ENCODE measurements around the gene SLCO3A1.
"Not testable (repeated sequence)": the region's sequence is repeated elsewhere in the genome, so short reads cannot be mapped to it uniquely, and the experiment has no call there.

The SLCO3A1 gene

DNA sequence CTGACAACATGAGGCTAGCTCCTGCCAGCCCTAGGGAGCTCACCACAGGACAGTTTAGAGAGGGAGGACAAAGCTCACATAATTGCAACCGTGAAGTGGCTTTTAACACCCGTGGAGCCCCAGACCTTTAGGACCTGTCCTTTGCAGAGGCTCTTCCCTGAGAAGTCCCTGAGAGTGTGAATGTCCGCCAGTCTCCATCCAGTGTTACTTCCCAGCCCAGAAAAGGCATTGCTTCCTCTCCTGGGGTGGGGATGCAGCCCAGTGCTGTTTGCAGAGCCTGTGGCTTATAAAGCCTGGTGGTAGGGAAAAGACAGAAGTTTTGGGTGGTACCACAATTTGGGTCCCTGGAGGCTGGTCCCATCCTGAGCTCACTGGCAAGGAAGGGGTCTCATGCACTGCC lies 182.0 kb downstream of the SLCO3A1 start:
- DNase-seq (ENCODE audit: low spot score): no peak

GRCh38 chr15:92035961-92036360 lies 182.5 kb downstream of the SLCO3A1 start:
- no peak for DNase-seq (ENCODE audit: low spot score)

- no peak for DNase-seq (ENCODE audit: low spot score)
These were observed 184.0 kb downstream of the SLCO3A1 start for GRCh38 chr15:92037491-92037890.

DNA sequence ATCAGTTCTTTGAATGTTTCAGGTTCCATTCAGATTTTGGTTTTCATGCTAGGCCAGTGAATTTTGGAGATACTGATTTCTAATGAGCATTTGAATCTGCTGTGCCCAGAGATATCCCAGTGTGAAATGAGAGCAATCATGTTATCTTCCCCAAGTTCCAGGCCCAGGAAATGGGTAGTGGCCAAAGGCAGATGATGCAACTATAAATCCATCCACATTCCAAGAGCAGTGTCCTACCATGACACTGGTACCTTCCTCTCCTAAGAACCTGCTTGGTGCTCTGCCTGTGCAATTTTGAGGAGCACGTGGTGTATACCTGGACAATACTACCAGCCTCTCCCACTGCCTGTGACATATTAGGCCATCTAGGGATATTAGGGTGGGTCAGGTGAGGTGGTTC lies 186.8 kb downstream of the SLCO3A1 start:
- no peak for DNase-seq (ENCODE audit: low spot score)

- DNase-seq (ENCODE audit: low spot score): no peak
These were observed 187.9 kb downstream of the SLCO3A1 start for GRCh38 chr15:92041371-92041770.

DNA sequence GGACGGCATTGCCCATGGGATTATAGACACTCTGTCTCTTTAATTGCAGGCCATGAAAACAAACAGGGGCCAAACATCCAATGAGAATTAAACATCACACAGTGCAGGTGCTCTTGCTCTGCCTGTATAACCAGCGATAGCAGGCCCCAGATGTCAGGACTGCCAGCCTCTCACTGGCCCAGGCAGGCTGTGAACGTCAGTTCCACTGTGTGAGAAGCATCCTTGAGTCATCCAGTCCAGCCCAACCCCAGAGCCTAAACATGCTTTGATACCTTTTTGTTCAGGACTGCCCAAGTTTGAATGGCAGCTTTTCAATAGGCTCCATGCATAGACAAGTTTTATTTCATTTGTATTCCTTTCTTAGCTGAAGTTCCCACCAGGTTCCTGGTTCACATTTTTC lies 189.8 kb downstream of the SLCO3A1 start:
- no peak for DNase-seq (ENCODE audit: low spot score)

DNA sequence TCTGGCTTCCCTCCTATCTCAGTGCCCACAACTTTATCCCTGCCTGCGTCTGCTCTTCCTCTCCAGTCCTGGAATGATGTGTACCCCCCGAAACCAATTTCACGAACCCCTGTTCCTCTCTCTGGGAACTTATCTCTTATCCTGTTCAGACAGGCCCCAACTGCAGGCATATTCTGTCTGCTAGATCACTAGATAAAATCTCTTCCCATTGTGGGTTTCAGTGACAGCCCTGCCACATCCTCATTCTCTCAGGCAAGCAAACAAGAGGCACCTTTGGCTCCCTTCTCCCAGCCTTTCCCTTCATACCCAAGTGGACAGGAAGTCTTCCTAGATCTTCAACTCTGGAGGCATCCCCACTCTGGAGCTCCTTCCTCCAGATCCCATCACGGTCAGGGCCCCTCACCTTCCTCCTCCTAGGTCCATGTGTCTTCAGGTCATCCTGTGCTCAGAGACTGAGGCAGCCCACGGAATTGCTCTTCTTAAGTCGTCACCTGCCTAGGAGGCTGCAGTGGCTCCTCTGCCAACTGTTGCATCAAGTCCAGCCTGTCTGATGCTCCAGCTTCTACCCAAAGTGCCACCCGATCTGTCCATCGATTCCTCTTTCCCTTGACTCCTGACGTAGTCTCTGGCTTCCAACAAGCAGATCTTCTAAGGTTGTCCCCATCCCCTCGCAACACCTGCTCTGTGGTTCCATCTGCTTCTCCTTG lies 190.8 kb downstream of the SLCO3A1 start:
- no peak for DNase-seq (ENCODE audit: low spot score)

DNA sequence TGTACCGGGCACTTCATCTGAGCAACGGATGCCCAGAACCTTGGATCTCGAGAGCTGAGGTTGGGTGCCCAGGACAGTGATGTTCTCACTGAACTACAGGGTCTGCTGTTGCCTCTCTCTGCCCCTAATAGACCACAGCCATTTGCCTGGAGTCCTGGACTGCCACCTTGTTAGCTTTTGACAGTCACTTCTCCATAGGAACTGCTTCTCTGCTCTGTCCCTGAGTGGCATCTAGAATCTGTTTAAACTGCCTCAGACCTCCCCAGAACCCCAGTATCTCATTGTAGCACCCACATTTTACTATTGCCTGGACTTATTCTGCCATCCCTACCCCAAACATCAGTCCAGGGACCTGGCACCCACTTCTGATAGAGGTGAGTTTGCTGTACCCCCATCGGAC lies 194.4 kb downstream of the SLCO3A1 start:
- DNase-seq (ENCODE audit: low spot score): no peak

- no peak for DNase-seq (ENCODE audit: low spot score)
These were observed 195.2 kb downstream of the SLCO3A1 start for GRCh38 chr15:92048739-92049138.

DNA sequence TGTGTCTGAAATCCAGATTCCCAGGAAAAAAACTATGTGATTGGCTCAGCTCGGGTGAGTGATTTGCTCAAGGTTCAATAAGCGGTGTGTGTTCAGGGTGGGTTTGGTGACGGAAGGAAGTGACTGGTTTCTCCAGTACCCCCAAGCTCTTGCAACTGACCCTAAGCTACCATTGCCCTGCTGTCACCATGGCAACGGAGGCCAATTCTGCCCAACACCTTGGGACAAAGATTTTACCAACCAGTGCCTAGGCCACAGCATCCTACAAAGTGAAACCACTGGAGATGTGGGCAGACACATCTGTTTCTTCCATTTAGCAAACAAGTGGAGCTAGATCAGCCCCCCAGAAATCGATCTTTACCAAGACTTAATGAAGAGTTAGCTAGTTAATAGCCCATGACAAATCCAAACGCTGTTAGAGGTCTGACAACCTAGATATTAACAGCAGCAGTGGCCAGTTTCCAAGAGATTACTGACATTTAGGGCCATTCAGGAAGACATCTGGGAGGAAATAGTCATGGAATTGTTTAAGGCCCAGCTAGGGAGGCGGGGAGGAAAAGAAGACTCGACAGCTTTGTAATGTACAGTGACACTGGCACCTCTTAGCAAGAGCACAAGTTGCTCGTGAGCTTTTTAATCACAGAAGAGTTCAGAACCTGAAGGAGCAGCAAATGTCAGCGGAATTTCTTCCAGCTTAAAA lies 195.9 kb downstream of the SLCO3A1 start:
- DNase-seq (ENCODE audit: low spot score): no peak

DNA sequence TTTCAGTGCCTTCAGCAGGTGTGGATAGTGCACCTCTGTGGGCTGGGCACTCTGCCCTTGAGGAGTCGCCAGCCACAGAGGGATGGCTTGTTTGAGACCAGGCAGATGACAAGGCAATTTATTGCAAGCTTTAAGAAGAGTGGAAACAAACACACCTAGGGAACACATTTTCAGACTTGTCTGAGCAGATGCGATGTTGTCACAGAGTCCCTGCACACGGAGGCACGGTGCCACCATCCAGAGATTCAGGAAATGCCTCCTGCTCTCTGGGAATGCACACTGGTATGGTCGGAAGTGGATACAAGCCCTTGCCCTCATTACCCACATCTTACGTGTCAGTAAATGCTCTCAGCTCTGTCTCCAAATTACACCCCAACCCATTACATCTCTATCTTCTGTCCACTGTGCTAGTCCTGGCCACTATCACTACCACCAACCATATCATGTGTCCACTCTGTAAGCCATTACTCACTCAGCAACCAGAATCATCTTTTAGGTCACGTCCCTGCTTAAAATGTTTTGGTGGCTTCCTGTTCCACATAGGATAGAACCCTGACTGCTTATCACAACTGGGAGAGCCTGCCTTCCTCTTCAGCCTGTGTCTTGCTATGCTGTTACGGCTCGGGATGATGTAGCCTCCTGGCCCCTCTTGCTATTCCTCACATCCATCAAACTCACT lies 196.9 kb downstream of the SLCO3A1 start:
- DNase-seq (ENCODE audit: low spot score): no peak

- DNase-seq (ENCODE audit: low spot score): no peak
These were observed 198.2 kb downstream of the SLCO3A1 start for GRCh38 chr15:92051716-92052115.

DNA sequence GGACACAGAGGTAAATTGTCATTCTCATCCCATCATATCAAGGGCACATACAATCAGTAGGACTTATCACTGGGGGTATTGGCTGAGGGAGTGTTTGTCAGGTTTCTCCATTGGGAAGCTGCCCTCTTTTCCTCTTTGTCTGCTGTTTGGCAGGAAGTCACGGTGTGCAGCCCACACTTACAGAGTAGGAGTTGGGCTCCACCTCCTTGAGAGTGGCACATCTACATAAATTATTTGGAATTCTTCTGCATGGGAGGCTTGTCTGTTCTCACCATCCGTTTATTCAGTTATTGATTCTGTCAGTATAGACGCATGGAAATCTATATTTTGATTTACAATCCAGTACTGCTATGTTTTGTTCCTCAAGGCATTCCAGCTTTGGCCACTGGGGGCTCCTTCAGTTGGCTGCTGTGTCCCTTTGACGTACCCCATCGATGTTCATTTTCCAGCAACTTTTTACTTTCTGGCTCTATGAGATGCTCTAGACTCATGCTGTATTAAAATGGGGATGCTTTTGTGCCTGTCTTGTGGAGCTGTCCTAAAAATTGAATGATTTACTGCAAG lies 200.3 kb downstream of the SLCO3A1 start:
- no peak for DNase-seq (ENCODE audit: low spot score)

GRCh38 chr15:92056875-92057274 lies 203.4 kb downstream of the SLCO3A1 start:
- DNase-seq (ENCODE audit: low spot score): no peak

- no peak for DNase-seq (ENCODE audit: low spot score)
These were observed 205.8 kb downstream of the SLCO3A1 start for GRCh38 chr15:92059036-92059970.

- not testable (repeated sequence) for DNase-seq (ENCODE audit: low spot score)
These were observed 206.4 kb downstream of the SLCO3A1 start for GRCh38 chr15:92059971-92060311.

DNA sequence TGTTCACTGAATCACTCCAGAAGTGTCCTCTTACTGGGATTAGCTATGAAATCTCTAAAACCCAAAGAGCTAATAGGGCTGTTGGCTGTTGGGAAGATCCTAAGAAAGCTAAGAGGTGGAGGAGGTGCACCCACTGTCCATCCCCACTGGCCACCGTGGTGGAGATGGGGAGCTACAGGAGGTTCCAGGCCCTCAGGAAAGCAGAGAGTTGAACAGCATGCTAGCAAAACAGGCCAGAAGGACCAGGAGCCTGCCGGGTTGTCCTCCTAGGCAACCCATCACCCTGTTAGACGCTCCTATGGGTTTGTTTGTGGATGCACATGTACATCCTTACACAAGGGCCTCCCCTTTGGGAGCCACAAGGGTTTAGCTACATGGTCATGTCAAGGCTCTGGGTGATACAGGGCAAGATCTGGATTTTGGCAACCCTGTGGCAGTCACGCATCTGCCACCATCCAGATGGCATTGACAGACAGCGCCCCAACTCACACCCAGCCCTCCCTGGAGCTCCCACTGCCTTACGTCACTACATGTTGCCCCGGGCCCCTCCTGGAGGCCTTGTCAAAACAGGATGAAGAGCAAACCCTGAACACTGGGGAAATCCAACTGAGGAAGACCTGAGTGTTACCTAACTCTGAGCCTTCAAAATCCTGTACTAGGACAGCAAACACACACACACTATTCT lies 208.1 kb downstream of the SLCO3A1 start:
- DNase-seq (ENCODE audit: low spot score): no peak

DNA sequence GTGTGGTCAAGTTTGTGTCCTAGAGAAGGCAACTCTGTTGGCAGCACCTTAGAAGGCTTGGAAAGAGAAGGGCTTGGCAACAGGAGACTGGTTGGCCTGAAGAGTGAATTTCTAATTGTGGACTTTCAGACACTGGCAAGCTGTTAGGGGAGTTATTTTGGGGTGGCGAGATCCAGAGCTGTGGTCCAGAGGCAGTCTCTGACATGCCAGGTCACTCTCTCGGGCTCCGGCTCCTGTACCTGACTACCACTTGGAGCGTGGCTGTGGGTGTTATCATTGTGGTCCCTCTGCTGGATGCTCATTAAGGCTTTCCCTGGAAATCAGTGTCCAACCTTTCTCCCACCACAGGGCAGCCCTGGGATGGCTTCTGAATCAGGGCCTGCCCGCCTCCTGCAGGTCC lies 209.0 kb downstream of the SLCO3A1 start:
- DNase-seq (ENCODE audit: low spot score): no peak

DNA sequence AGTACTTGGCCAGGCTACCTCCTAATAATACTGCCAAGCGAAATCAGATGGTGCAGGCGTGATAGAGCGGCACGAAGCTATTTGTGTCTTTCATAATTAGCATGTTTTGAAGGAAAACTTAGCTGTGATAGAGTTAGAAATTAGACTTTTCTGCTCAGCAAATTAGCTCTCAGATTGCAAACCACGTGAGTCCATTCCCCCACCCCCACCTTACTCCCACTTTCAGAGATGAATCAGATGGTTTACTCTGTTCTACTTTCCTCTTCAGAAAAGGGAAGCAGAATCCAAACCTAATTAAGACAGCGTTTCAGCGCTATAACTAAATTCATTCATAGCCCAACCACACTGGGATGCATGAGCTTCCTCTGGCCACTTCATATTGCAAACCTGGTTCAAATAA lies 214.6 kb downstream of the SLCO3A1 start:
- DNase-seq (ENCODE audit: low spot score): peak; percentile 30

DNA sequence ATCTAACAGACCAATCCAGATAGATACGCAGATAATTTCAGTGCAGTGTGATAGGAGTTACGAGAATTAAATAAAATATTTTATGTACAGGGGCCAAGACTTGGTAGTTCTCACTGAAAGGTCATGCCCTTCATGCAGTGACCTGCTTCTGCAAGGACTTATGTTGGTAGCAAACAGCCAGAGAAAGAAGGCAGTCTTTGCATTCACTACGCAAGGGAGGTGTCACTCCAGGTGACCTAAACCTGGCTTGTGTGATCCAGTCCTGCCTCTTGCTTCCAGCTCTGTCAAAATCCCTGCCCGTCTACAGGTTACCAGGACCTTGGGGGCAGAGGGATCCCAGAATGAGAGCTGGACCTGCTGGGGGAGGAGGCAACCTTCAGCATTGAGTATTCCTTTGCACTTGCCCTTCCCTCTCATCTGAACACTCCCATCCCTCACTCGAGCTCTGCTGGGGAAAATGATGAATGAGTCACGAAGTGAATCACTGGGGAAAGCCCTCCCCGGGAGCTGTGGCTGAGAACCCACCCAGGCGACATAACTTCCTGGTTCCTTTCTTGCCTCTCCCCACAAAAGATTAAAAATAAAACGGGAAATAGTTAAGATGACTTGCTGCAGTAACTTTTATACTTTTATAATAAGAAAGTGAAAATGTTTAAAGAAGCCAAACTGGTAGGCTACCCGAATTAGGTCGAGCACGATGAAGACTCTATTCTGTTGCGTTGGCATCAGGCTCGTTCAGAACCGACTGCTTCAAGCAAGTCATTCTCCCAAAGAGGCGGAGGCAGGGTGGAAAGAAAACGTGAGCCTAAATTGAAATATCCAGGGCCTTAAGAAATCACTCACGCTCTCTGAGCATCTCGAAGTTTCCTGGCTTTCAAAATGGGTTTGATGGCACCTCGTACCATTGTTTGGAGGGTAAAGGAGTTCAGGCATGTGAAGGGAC lies 216.1 kb downstream of the SLCO3A1 start:
- no peak for DNase-seq (ENCODE audit: low spot score)

All from germinal center (tissue), 1 donor.